DOHH2 (cell line): ENCODE measurements around the gene MPPE1.

Source experiments
- H3F3A ChIP-seq: fragments of 200-600 bp; sonication (generic), shearing (Covaris generic); 2 replicates; pipeline ENCODE4 v1.6.0; 2016; ENCODE audit warnings: antibody characterized with exemption, mild to moderate bottlenecking; ENCODE audit not compliant: control insufficient read depth, insufficient read depth
- H3K27ac ChIP-seq: fragments of 200-600 bp; sonication (generic); 2 replicates; pipeline ENCODE4 v1.5.1; 2014; ENCODE audit warnings: low read depth, mild to moderate bottlenecking, low read length, moderate library complexity
- H3K27me3 ChIP-seq: fragments of 200-600 bp; sonication (generic); 2 replicates; pipeline ENCODE4 v1.6.1; 2014; ENCODE audit warnings: mild to moderate bottlenecking, low read length, mixed read lengths; ENCODE audit not compliant: control insufficient read depth
- H3K36me3 ChIP-seq: fragments of 200-600 bp; sonication (generic); 2 replicates; pipeline ENCODE4 v1.6.1; 2014; ENCODE audit warnings: mild to moderate bottlenecking, low read length, moderate library complexity, mixed read lengths; ENCODE audit not compliant: control insufficient read depth
- H3K4me1 ChIP-seq: fragments of 200-600 bp; sonication (generic); 2 replicates; pipeline ENCODE4 v1.6.1; 2014; ENCODE audit warnings: mild to moderate bottlenecking, low read length, mixed read lengths; ENCODE audit not compliant: control insufficient read depth
- H3K4me2 ChIP-seq: fragments of 200-600 bp; sonication (generic); 2 replicates; pipeline ENCODE4 v1.6.0; 2014; ENCODE audit warnings: mild to moderate bottlenecking, low read length, moderate library complexity
- H3K4me3 ChIP-seq: fragments of 200-600 bp; sonication (generic); 2 replicates; pipeline ENCODE4 v1.5.1; 2014; ENCODE audit warnings: mild to moderate bottlenecking, low read length, mixed read lengths
- H3K79me2 ChIP-seq: fragments of 200-600 bp; sonication (generic); 2 replicates; pipeline ENCODE4 v1.6.1; 2014; ENCODE audit warnings: mild to moderate bottlenecking, low read length, mixed read lengths; ENCODE audit not compliant: control insufficient read depth
- H3K9me2 ChIP-seq: fragments of 200-600 bp; sonication (generic); replicated peaks from 2 replicates; pipeline ENCODE4 v1.6.1; 2014; ENCODE audit warnings: mild to moderate bottlenecking, low read length, mixed read lengths; ENCODE audit not compliant: control insufficient read depth
- H3K9me3 ChIP-seq: fragments of 200-600 bp; sonication (generic); 2 replicates; pipeline ENCODE4 v1.6.1; 2014; ENCODE audit warnings: antibody characterized with exemption, low read length, mixed read lengths; ENCODE audit not compliant: control insufficient read depth, insufficient read depth
- H4K20me1 ChIP-seq: fragments of 200-600 bp; sonication (generic); 2 replicates; pipeline ENCODE4 v1.6.0; 2014; ENCODE audit warnings: low read depth, mild to moderate bottlenecking, antibody characterized with exemption, low read length, moderate library complexity; ENCODE audit not compliant: control insufficient read depth, insufficient read depth
- CTCF ChIP-seq: fragments of 200-600 bp; sonication (generic); IDR thresholded peaks from one replicate; pipeline ENCODE4 v1.5.1; 2014; ENCODE audit warnings: antibody characterized with exemption, mild to moderate bottlenecking, low read depth, low read length; ENCODE audit not compliant: poor library complexity, severe bottlenecking
- EZH2phosphoT487 ChIP-seq: fragments of 200-600 bp; sonication (generic); IDR thresholded peaks from 2 replicates; pipeline ENCODE4 v1.6.1; 2017; ENCODE audit warnings: borderline replicate concordance, mild to moderate bottlenecking, antibody characterized with exemption, low read length, moderate library complexity, mixed read lengths

MPPE1 gene

GRCh38 chr18:11866764-11867163, 41.4 kb downstream of the MPPE1 start:
- Histone ChIP-seq H3K36me3 (no peaks in the 10 kb centered on the region; the same call in 1 of the 2 replicates), H3K27ac (no peak overlapping the region), H3K4me1 (peaks cover 10% of the 10 kb centered on the region), H3K79me2 (no peaks in the 10 kb centered on the region), H3K27me3 (no peaks in the 10 kb centered on the region), H3K9me2 (no peaks in the 10 kb centered on the region), H3F3A (0 out of 2 replicates have a peak, but pooled peaks cover 5% of the 10 kb centered on the region), H3K4me2 (no peak overlapping the region), H3K4me3 (no peak overlapping the region), H4K20me1 (no peaks in the 10 kb centered on the region), H3K9me3 (no peaks in the 10 kb centered on the region)
- TF ChIP-seq CTCF, result no peak
- TF ChIP-seq EZH2phosphoT487, result no peak

- H3K4me2 ChIP-seq, result no peak overlapping the region
- no peaks in the 10 kb centered on the region for H3K9me2 ChIP-seq
- H3K36me3 ChIP-seq, result no peaks in the 10 kb centered on the region; the same call in 1 of the 2 replicates
- H3K27ac ChIP-seq, result no peak overlapping the region
- no peaks in the 10 kb centered on the region for H3K27me3 ChIP-seq
- no peaks in the 10 kb centered on the region for H3K79me2 ChIP-seq
- 0 out of 2 replicates have a peak, but pooled peaks cover 5% of the 10 kb centered on the region for H3F3A ChIP-seq
- H3K9me3 ChIP-seq, result no peaks in the 10 kb centered on the region
- peaks cover 10% of the 10 kb centered on the region for H3K4me1 ChIP-seq
- no peak overlapping the region for H3K4me3 ChIP-seq
- TF ChIP-seq CTCF (no peak), EZH2phosphoT487 (no peak)
- no peaks in the 10 kb centered on the region for H4K20me1 ChIP-seq
Observed at GRCh38 chr18:11866329-11866728, 41.8 kb downstream of the MPPE1 start.

GRCh38 chr18:11865071-11865470, 43.0 kb downstream of the MPPE1 start:
- H3K4me2 ChIP-seq, result no peak overlapping the region
- no peaks in the 10 kb centered on the region for H3K27me3 ChIP-seq
- no peaks in the 10 kb centered on the region; the same call in 1 of the 2 replicates for H3K36me3 ChIP-seq
- H3K4me1 ChIP-seq, result peaks cover 10% of the 10 kb centered on the region
- no peaks in the 10 kb centered on the region for H3K9me2 ChIP-seq
- no peaks in the 10 kb centered on the region for H3K9me3 ChIP-seq
- H4K20me1 ChIP-seq, result no peaks in the 10 kb centered on the region
- H3F3A ChIP-seq, result 0 out of 2 replicates have a peak, but pooled peaks cover 2% of the 10 kb centered on the region
- H3K79me2 ChIP-seq, result no peaks in the 10 kb centered on the region
- no peak overlapping the region for H3K4me3 ChIP-seq
- TF ChIP-seq CTCF (no peak), EZH2phosphoT487 (no peak)
- H3K27ac ChIP-seq, result no peak overlapping the region
